ENCODE results near the gene CKAP2. TPM values are rescaled to one million over a fixed set of nuclear protein-coding genes. Genes with fewer than 3 reads are reported as not detected.
"Not testable (repeated sequence)": the region's sequence is repeated elsewhere in the genome, so short reads cannot be mapped to it uniquely, and the experiment has no call there.

The CKAP2 gene
- total RNA-seq, 1 donor from 2014 or later, result 27.3 TPM

DNA sequence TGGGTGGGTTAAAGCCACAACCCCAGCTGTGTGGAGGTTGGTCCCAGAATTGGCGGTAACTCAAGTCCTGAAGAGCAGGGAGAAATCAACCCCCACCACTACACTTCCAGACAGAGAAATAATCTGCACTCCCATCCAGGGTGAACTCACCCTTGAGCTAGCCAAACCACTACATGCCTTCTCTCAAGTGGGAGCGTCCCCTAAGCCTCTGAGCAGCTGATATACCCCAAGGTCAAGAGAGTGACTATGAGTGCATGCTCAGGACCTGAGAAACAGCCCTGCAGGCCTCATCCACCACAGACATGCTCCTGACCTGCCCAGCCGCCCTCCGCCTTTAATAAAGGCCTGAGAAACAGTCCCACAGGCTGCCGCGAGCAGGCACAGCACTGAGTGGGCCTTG is 54.3 kb downstream of the CKAP2 start:
- not testable (repeated sequence) for H3K27me3 Mint-ChIP-seq (ENCODE audit: unreplicated experiment); DNase-seq; H3K27ac Mint-ChIP-seq (ENCODE audit: unreplicated experiment); H3K9me3 Mint-ChIP-seq (ENCODE audit: unreplicated experiment); H3K4me1 Mint-ChIP-seq (ENCODE audit: low read depth, unreplicated experiment); H3K4me3 Mint-ChIP-seq (ENCODE audit: unreplicated experiment); H3K36me3 Mint-ChIP-seq (ENCODE audit: unreplicated experiment)

DNA sequence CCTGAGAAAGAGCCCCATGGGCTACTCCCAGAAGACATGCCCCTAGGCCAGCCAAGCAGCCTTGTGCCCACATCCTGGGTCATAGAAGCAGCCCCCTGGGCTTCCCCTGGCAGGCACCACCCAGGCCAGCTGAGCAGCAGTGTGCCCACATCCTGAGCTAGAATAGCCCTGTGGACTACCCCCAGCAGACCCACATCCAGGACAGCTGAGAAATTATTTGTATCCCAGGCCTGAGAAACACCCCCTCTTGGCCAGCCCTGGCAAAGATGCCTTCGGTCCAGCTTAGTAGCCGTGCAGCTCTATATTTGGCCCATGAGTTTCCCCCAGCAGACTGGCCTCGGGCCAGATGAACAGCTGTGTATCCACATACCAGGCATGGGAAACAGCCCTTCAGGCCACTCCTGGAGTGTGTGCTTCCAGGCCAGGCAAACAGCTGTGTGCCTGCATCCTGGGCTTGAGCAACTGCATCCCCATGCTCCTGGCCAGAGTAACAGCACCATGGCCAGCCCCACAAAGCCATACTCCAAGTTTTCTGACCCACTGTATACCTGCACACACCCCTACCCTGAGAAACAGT is 55.0 kb downstream of the CKAP2 start:
- not testable (repeated sequence) for H3K4me3 Mint-ChIP-seq (ENCODE audit: unreplicated experiment); H3K4me1 Mint-ChIP-seq (ENCODE audit: low read depth, unreplicated experiment); DNase-seq; H3K9me3 Mint-ChIP-seq (ENCODE audit: unreplicated experiment); H3K27me3 Mint-ChIP-seq (ENCODE audit: unreplicated experiment); H3K27ac Mint-ChIP-seq (ENCODE audit: unreplicated experiment); H3K36me3 Mint-ChIP-seq (ENCODE audit: unreplicated experiment)

DNA sequence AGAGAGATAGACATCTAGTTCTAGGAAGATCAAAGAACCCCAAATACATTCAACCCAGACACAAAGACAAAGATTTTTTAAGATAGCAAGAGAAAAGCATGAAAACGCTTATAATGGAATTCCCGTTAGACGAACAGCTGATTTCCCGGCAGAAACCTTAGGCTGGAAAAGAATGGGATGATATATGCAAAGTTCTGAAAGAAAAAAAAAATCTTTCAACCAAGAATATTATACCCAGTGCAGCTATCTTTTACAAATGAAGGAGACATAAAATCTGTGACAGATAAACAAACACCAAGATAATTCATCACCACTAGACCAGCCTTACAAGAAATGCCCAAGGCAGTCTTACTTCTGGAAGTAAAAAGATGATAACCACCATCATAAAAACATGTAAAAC is 56.3 kb downstream of the CKAP2 start:
- H3K4me3 Mint-ChIP-seq (ENCODE audit: unreplicated experiment); H3K27me3 Mint-ChIP-seq (ENCODE audit: unreplicated experiment); H3K27ac Mint-ChIP-seq (ENCODE audit: unreplicated experiment); DNase-seq; H3K9me3 Mint-ChIP-seq (ENCODE audit: unreplicated experiment); H3K4me1 Mint-ChIP-seq (ENCODE audit: low read depth, unreplicated experiment); H3K36me3 Mint-ChIP-seq (ENCODE audit: unreplicated experiment): not testable (repeated sequence)

DNA sequence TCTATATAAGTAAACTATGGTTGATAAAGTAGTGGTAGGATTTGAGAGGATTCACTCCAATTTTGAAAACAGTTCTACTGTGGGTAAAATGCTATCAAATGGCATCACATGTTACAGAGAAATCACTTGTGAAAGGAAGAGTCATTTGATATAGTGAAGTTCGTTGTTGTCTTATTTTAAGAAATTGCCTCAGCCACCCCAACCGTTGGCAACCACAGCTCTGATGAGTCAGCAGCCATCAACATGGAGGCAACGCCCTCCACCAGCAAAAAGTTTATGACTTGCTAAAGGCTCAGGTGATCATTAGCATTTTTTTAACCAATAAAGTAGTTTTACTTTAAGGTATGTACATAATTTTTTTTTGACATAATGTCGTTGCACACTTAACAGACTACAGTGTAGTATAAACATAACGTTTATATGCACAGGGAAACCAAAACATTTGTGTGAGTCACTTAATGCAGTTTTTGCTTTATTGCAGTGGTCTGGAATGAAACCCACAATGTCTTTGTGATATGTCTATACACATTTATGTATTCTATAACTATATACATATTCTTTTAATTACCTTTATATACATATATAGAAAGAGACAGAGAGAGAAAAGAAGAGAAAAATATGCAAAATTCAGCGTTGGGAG is 58.8 kb downstream of the CKAP2 start:
- H3K9me3 Mint-ChIP-seq (ENCODE audit: unreplicated experiment); H3K36me3 Mint-ChIP-seq (ENCODE audit: unreplicated experiment); H3K27ac Mint-ChIP-seq (ENCODE audit: unreplicated experiment); H3K4me3 Mint-ChIP-seq (ENCODE audit: unreplicated experiment); DNase-seq; H3K4me1 Mint-ChIP-seq (ENCODE audit: low read depth, unreplicated experiment); H3K27me3 Mint-ChIP-seq (ENCODE audit: unreplicated experiment): not testable (repeated sequence)

DNA sequence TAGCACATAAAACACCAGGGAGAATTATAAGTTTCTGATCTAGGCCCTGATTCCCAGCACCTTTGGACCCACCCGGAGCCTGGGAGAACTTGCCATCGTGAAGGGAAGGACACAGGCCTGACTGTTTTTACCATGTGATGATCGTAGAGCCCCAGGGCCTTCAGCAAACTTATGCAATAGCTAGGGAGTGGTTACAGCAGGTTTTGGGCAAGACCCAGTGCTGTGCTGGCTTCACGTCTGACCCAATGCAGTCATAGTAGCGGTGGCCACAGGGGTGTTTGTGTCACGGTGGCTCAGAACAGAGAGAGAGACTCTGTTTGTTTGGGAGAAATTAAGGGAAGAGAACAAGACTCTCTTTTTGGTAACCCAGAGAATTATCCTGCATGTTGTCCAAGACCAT is 68.0 kb downstream of the CKAP2 start:
- H3K27ac Mint-ChIP-seq (ENCODE audit: unreplicated experiment); DNase-seq; H3K36me3 Mint-ChIP-seq (ENCODE audit: unreplicated experiment); H3K9me3 Mint-ChIP-seq (ENCODE audit: unreplicated experiment); H3K27me3 Mint-ChIP-seq (ENCODE audit: unreplicated experiment); H3K4me3 Mint-ChIP-seq (ENCODE audit: unreplicated experiment); H3K4me1 Mint-ChIP-seq (ENCODE audit: low read depth, unreplicated experiment): not testable (repeated sequence)

Other genes starting within 250 kb of the CKAP2 start
- gene THSD1, start 49.3 kb upstream of the CKAP2 start, total RNA-seq (ENCODE audit: unreplicated experiment), result 0.27 TPM
- 29.2 TPM for gene VPS36, start 4.8 kb upstream of the CKAP2 start, total RNA-seq (ENCODE audit: unreplicated experiment)
- gene HNRNPA1L2, start 187.0 kb downstream of the CKAP2 start, total RNA-seq (ENCODE audit: unreplicated experiment), result 15.2 TPM
- 57.9 TPM for gene SUGT1, start 197.4 kb downstream of the CKAP2 start, total RNA-seq (ENCODE audit: unreplicated experiment)